OCI-LY1 (cell line): ENCODE results near the gene RFX6.

Experiments
- EZH2 ChIP-seq: fragments of 200-600 bp; sonication (generic), shearing (Covaris generic); IDR thresholded peaks from 2 replicates; pipeline ENCODE4 v1.8.0; 2017; ENCODE audit warnings: borderline replicate concordance, mixed run types, mild to moderate bottlenecking, antibody characterized with exemption, low read length, moderate library complexity, mixed read lengths
- TF ChIP-seq, protein P1 (sequence below): fragments of 200-600 bp; sonication (generic), shearing (Covaris generic); IDR thresholded peaks from 2 replicates; pipeline ENCODE4 v1.5.1; 2017; ENCODE audit warnings: mild to moderate bottlenecking, antibody characterized with exemption, low read length, moderate library complexity, mixed read lengths

DNA sequence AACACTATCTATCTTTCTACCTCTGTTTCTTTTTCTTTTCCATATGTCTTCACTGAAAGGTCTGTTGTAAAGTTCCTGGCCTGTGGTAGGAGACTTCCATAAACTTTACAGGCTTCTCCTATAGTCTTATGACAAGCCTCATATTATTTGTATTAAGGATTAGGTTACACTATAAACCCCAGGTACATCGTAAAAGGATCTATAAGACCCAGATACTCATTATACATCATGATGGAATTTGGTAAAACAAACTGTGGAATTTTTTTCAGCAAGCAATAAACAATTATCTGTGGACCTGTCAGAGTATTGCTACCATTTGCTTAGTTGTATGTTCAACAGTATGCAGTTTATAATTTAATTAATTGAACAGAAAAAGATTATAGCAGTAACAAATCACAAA, 55.5 kb downstream of the RFX6 start:
- TF ChIP-seq EZH2 = no peak
- TF ChIP-seq, protein P1, sequence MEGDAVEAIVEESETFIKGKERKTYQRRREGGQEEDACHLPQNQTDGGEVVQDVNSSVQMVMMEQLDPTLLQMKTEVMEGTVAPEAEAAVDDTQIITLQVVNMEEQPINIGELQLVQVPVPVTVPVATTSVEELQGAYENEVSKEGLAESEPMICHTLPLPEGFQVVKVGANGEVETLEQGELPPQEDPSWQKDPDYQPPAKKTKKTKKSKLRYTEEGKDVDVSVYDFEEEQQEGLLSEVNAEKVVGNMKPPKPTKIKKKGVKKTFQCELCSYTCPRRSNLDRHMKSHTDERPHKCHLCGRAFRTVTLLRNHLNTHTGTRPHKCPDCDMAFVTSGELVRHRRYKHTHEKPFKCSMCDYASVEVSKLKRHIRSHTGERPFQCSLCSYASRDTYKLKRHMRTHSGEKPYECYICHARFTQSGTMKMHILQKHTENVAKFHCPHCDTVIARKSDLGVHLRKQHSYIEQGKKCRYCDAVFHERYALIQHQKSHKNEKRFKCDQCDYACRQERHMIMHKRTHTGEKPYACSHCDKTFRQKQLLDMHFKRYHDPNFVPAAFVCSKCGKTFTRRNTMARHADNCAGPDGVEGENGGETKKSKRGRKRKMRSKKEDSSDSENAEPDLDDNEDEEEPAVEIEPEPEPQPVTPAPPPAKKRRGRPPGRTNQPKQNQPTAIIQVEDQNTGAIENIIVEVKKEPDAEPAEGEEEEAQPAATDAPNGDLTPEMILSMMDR = no peak
